ENCODE measurements around the gene PHF19. TPM values are rescaled to one million over a fixed set of nuclear protein-coding genes. Genes with fewer than 3 reads are reported as not detected.

PHF19 gene
- total and polyA plus RNA-seq, 2 of the 8 experiments (the other 6 are each of a cell fraction or from before 2014, with no cell fraction given), result 28.2 to 31.8 TPM

- ChIA-PET CTCF (ENCODE audit: partially characterized antibody) (interaction anchor here (1.0 to 8.5 kb wide), 3 partner anchors 15 to 28 kb away, joined by 3 to 71 read pairs (median 4); no protein-coding TSS in a partner anchor), POLR2A (ENCODE audit: partially characterized antibody) (no interaction called here)
- Histone ChIP-seq H2AK5ac (ENCODE audit: low read depth, low read length) (no peak overlapping the region), H2BK12ac (ENCODE audit: low read depth, low read length) (peak overlapping the region; percentile 43; the same call in 1 of the 2 replicates), H3K23ac (ENCODE audit: insufficient read length) (no peak overlapping the region), H4K8ac (ENCODE audit: extremely low read depth, insufficient read depth, low read length) (no peak overlapping the region), H3K14ac (ENCODE audit: insufficient read length) (no peak overlapping the region), H4K5ac (ENCODE audit: insufficient read length, low read depth, low read length) (no peak overlapping the region), H3K27me3 (replicated peaks in 1 of 4; ENCODE audit: control insufficient read depth in 3 of 4, extremely low read depth in 1 of 4, insufficient read depth in 3 of 4, low read length in 3 of 4) (no peaks in the 10 kb centered on the region; a peak in 1 of 7 replicates), H2BK20ac (ENCODE audit: low read length) (0 out of 2 replicates have a peak overlapping the region, but pooled peaks have one; percentile 32), H3K36me3 (ENCODE audit: control insufficient read depth in 2 of 4, insufficient read depth in 4 of 4, low read length in 3 of 4) (no peaks in the 10 kb centered on the region), H3K79me2 (ENCODE audit: control insufficient read depth in 1 of 2, insufficient read depth in 2 of 2, low read length in 2 of 2) (no peaks in the 10 kb centered on the region), H3K4me2 (ENCODE audit: insufficient read depth in 1 of 2, low read depth in 2 of 2, low read length in 2 of 2) (no peak overlapping the region), H4K20me1 (replicated peaks in 1 of 2; ENCODE audit: control insufficient read depth in 1 of 2, insufficient read depth in 2 of 2, low read length in 2 of 2) (no peaks in the 10 kb centered on the region), H2BK120ac (replicated peaks; ENCODE audit: low read depth, low read length) (no peak overlapping the region), H2BK5ac (ENCODE audit: low read depth, low read length) (0 out of 2 replicates have a peak overlapping the region, but pooled peaks have one; percentile 14), H4K91ac (replicated peaks; ENCODE audit: insufficient read length, low read length) (no peak overlapping the region), H3K23me2 (ENCODE audit: low read depth, low read length) (no peaks in the 10 kb centered on the region), H3K4me1 (replicated peaks in 1 of 4; ENCODE audit: control insufficient read depth in 3 of 4, insufficient read depth in 4 of 4, low read length in 3 of 4) (peaks cover 0 to 12% (median 8%) of the 10 kb centered on the region in 4 experiments; a peak in 5 of 7 replicates), H3K27ac (ENCODE audit: low read depth, low read length) (no peak overlapping the region), H3K56ac (replicated peaks; ENCODE audit: insufficient read length, low read depth, low read length) (no peak overlapping the region), H3K9ac (replicated peaks in 1 of 4; ENCODE audit: extremely low read depth in 1 of 4, low read depth in 3 of 4, low read length in 3 of 4) (no peak overlapping the region), H3K4ac (replicated peaks; ENCODE audit: insufficient read length, low read depth, low read length) (no peak overlapping the region), H2AFZ (ENCODE audit: low read length) (no peak overlapping the region), H3K79me1 (ENCODE audit: low read depth, low read length) (no peaks in the 10 kb centered on the region), H2BK15ac (ENCODE audit: low read length) (no peak overlapping the region), H3K4me3 (ENCODE audit: extremely low read depth in 1 of 4, insufficient read depth in 2 of 4, low read depth in 3 of 4, low read length in 4 of 4) (no peak overlapping the region), H3K9me3 (ENCODE audit: insufficient read depth in 2 of 2, low read depth in 1 of 2, low read length in 1 of 2) (no peaks in the 10 kb centered on the region), H3K18ac (ENCODE audit: extremely low read depth, low read length) (no peak overlapping the region)
- 92% methylated on average over 3 of the region's 3 CpGs; no CpG with 5 or more reads in 1 of the 2 experiments for WGBS, 2 experiments (ENCODE audit: extremely low coverage in 1 of 2, insufficient coverage in 1 of 2, insufficient read length in 1 of 2, insufficient replicate concordance in 2 of 2, low coverage in 1 of 2, low lambda C conversion rate in 2 of 2, missing lambda C conversion rate in 1 of 2)
- DNase-seq (ENCODE audit: low read depth in 1 of 2, low spot score in 2 of 2), result no peak
- no peak for FAIRE-seq
- TF ChIP-seq TEAD4 (IDR thresholded peaks at IDR 0.05; ENCODE audit: low read depth, low read length) (no peak), CEBPB (IDR thresholded peaks at IDR 0.05; ENCODE audit: low read depth, low read length) (no peak), FOSL1 (IDR thresholded peaks at IDR 0.05; ENCODE audit: insufficient read depth, low read depth, low read length) (no peak), TBP (IDR thresholded peaks at IDR 0.05; ENCODE audit: low read depth, low read length) (no peak), MAFK (IDR thresholded peaks at IDR 0.05; ENCODE audit: low read depth, low read length) (no peak), NRF1 (IDR thresholded peaks at IDR 0.05; ENCODE audit: low read depth, low read length) (no peak), POLR2AphosphoS5 (IDR thresholded peaks at IDR 0.05; ENCODE audit: low read depth, low read length) (no peak), RNF2 (IDR thresholded peaks at IDR 0.05; ENCODE audit: borderline replicate concordance, low read depth, low read length, missing control alignments, poor library complexity, severe bottlenecking) (no peak), CBX5 (IDR thresholded peaks at IDR 0.05; ENCODE audit: low read depth, low read length) (no peak), TAF1 (IDR thresholded peaks at IDR 0.05; ENCODE audit: low read depth, low read length) (no peak), RBBP5 (IDR thresholded peaks at IDR 0.05; ENCODE audit: borderline replicate concordance, low read depth, low read length) (no peak), EP300 (IDR thresholded peaks at IDR 0.05; ENCODE audit: borderline replicate concordance in 1 of 2, low read depth in 2 of 2, low read length in 2 of 2) (no peak), USF2 (IDR thresholded peaks at IDR 0.05; ENCODE audit: low read length) (no peak)
These were observed 37.4 kb upstream of the PHF19 start for GRCh38 chr9:120914396-120914795.
